Measurements from ENCODE around the gene C18orf63. TPM values are rescaled to one million over a fixed set of nuclear protein-coding genes. Genes with fewer than 3 reads are reported as not detected.

The C18orf63 gene
- total RNA-seq, 2 experiments from 2014 or later: not detected

GRCh38 chr18:74360852-74361655 lies 45.4 kb downstream of the C18orf63 start:
- POLR2A ChIA-PET: no interaction called here

GRCh38 chr18:74367905-74368304 lies 52.3 kb downstream of the C18orf63 start:
- H3K27me3 Mint-ChIP-seq (ENCODE audit: low read depth): peaks cover 20% of the 10 kb centered on the region
- peak; percentile 14 for DNase-seq

More at GRCh38 chr18:74360852-74361655, 45.4 kb downstream of the C18orf63 start:
- no peak overlapping the region for H3K4me3 Mint-ChIP-seq
- DNase-seq (no peak), ATAC-seq (no peak)
- no peak overlapping the region for H3K27ac Mint-ChIP-seq
- peaks cover 12% of the 10 kb centered on the region for H3K27me3 Mint-ChIP-seq (ENCODE audit: low read depth)
- H3K36me3 Mint-ChIP-seq (ENCODE audit: low read depth): no peaks in the 10 kb centered on the region
- H3K4me1 Mint-ChIP-seq (ENCODE audit: low read depth): peaks cover 12% of the 10 kb centered on the region
- H3K9me3 Mint-ChIP-seq (ENCODE audit: insufficient read depth): no peaks in the 10 kb centered on the region
- CTCF ChIA-PET: interaction anchor here (1.5 kb wide), 1 partner anchor 132 kb away, joined by 4 read pairs; no protein-coding TSS in a partner anchor

GRCh38 chr18:74368901-74369705 lies 53.5 kb downstream of the C18orf63 start:
- no peak for ATAC-seq
- ChIA-PET CTCF (interaction anchor here (1.0 to 3.6 kb wide), 4 partner anchors 9 to 126 kb away, joined by 4 to 18 read pairs (median 6); partner anchors contain the start of gene CNDP2), POLR2A (interaction anchor here (2.0 kb wide), 1 partner anchor 10 kb away, joined by 7 read pairs; no protein-coding TSS in a partner anchor)
- Mint-ChIP-seq H3K27ac (no peak overlapping the region), H3K9me3 (ENCODE audit: insufficient read depth) (no peaks in the 10 kb centered on the region), H3K27me3 (ENCODE audit: low read depth) (peaks cover 10% of the 10 kb centered on the region), H3K36me3 (ENCODE audit: low read depth) (peaks cover 5% of the 10 kb centered on the region), H3K4me3 (no peak overlapping the region), H3K4me1 (ENCODE audit: low read depth) (peaks cover 45% of the 10 kb centered on the region)
- DNase-seq: peak; percentile 24

More at GRCh38 chr18:74367905-74368304, 52.3 kb downstream of the C18orf63 start:
- POLR2A ChIA-PET: no interaction called here
- H3K27ac Mint-ChIP-seq: no peak overlapping the region
- peaks cover 5% of the 10 kb centered on the region for H3K36me3 Mint-ChIP-seq (ENCODE audit: low read depth)
- CTCF ChIA-PET: no interaction called here
- H3K4me1 Mint-ChIP-seq (ENCODE audit: low read depth): peaks cover 36% of the 10 kb centered on the region
- no peak overlapping the region for H3K4me3 Mint-ChIP-seq
- ATAC-seq: no peak
- H3K9me3 Mint-ChIP-seq (ENCODE audit: insufficient read depth): no peaks in the 10 kb centered on the region

GRCh38 chr18:74370115-74370514 lies 54.5 kb downstream of the C18orf63 start:
- Mint-ChIP-seq H3K4me3 (no peak overlapping the region), H3K27ac (no peak overlapping the region), H3K36me3 (ENCODE audit: low read depth) (peaks cover 5% of the 10 kb centered on the region), H3K4me1 (ENCODE audit: low read depth) (peaks cover 54% of the 10 kb centered on the region), H3K27me3 (ENCODE audit: low read depth) (peaks cover 10% of the 10 kb centered on the region), H3K9me3 (ENCODE audit: insufficient read depth) (no peaks in the 10 kb centered on the region)
- DNase-seq: peak; percentile 21
- POLR2A ChIA-PET: interaction anchor here (2.0 kb wide), 1 partner anchor 9 kb away, joined by 7 read pairs; no protein-coding TSS in a partner anchor
- CTCF ChIA-PET: interaction anchor here (1.4 to 3.6 kb wide), 4 partner anchors 16 to 125 kb away, joined by 4 to 18 read pairs (median 12); partner anchors contain the start of gene CNDP2
- ATAC-seq: no peak

GRCh38 chr18:74373428-74373827 lies 57.8 kb downstream of the C18orf63 start:
- no peaks in the 10 kb centered on the region for H3K9me3 Mint-ChIP-seq (ENCODE audit: insufficient read depth)
- POLR2A ChIA-PET: interaction anchor here (1.2 to 2.8 kb wide), 3 partner anchors 17 to 125 kb away, joined by 3 to 10 read pairs (median 4); partner anchors contain the start of gene CNDP2
- DNase-seq (peak; percentile 80), ATAC-seq (peak; percentile 92)
- peaks cover 81% of the 10 kb centered on the region for H3K4me1 Mint-ChIP-seq (ENCODE audit: low read depth)
- peaks cover 5% of the 10 kb centered on the region for H3K36me3 Mint-ChIP-seq (ENCODE audit: low read depth)
- H3K27ac Mint-ChIP-seq: peak overlapping the region; percentile 12
- H3K27me3 Mint-ChIP-seq (ENCODE audit: low read depth): peaks cover 10% of the 10 kb centered on the region
- no peak overlapping the region for H3K4me3 Mint-ChIP-seq
- CTCF ChIA-PET: interaction anchor here (1.3 to 6.9 kb wide), 3 partner anchors 20 to 176 kb away, joined by 3 to 58 read pairs (median 30); no protein-coding TSS in a partner anchor

GRCh38 chr18:74375999-74376398 lies 60.4 kb downstream of the C18orf63 start:
- peaks cover 8% of the 10 kb centered on the region for H3K36me3 Mint-ChIP-seq (ENCODE audit: low read depth)
- no peaks in the 10 kb centered on the region for H3K9me3 Mint-ChIP-seq (ENCODE audit: insufficient read depth)
- ChIA-PET CTCF (interaction anchor here (1.1 to 6.9 kb wide), 3 partner anchors 13 to 117 kb away, joined by 3 to 58 read pairs (median 30); no protein-coding TSS in a partner anchor), POLR2A (no interaction called here)
- H3K27ac Mint-ChIP-seq: no peak overlapping the region
- H3K27me3 Mint-ChIP-seq (ENCODE audit: low read depth): peaks cover 8% of the 10 kb centered on the region
- DNase-seq: no peak
- no peak overlapping the region for H3K4me3 Mint-ChIP-seq
- no peak for ATAC-seq
- H3K4me1 Mint-ChIP-seq (ENCODE audit: low read depth): peaks cover 78% of the 10 kb centered on the region

GRCh38 chr18:74376523-74376922 lies 60.9 kb downstream of the C18orf63 start:
- H3K27ac Mint-ChIP-seq: no peak overlapping the region

GRCh38 chr18:74377776-74378175 lies 62.1 kb downstream of the C18orf63 start:
- Mint-ChIP-seq H3K9me3 (ENCODE audit: insufficient read depth) (no peaks in the 10 kb centered on the region), H3K27ac (peak overlapping the region; percentile 89), H3K36me3 (ENCODE audit: low read depth) (peaks cover 3% of the 10 kb centered on the region), H3K4me1 (ENCODE audit: low read depth) (peaks cover 64% of the 10 kb centered on the region), H3K4me3 (peak overlapping the region; percentile 54), H3K27me3 (ENCODE audit: low read depth) (no peaks in the 10 kb centered on the region)
- DNase-seq (peak; percentile 16), ATAC-seq (no peak)
- ChIA-PET CTCF (interaction anchor here (0.7 to 6.9 kb wide), 15 partner anchors 9 to 220 kb away, joined by 3 to 58 read pairs (median 4); no protein-coding TSS in a partner anchor), POLR2A (interaction anchor here (0.9 to 1.7 kb wide), 3 partner anchors 11 to 219 kb away, joined by 3 to 8 read pairs (median 5); partner anchors contain the start of genes CNDP2 and ZNF407)

More at GRCh38 chr18:74376523-74376922, 60.9 kb downstream of the C18orf63 start:
- ChIA-PET POLR2A (no interaction called here), CTCF (interaction anchor here (6.9 kb wide), 1 partner anchor 23 kb away, joined by 58 read pairs; no protein-coding TSS in a partner anchor)
- Mint-ChIP-seq H3K27me3 (ENCODE audit: low read depth) (peaks cover 5% of the 10 kb centered on the region), H3K9me3 (ENCODE audit: insufficient read depth) (no peaks in the 10 kb centered on the region), H3K4me3 (no peak overlapping the region), H3K4me1 (ENCODE audit: low read depth) (peaks cover 73% of the 10 kb centered on the region), H3K36me3 (ENCODE audit: low read depth) (peaks cover 8% of the 10 kb centered on the region)
- DNase-seq: no peak
- no peak for ATAC-seq

GRCh38 chr18:74378179-74378682 lies 62.6 kb downstream of the C18orf63 start:
- Mint-ChIP-seq H3K27me3 (ENCODE audit: low read depth) (no peaks in the 10 kb centered on the region), H3K4me1 (ENCODE audit: low read depth) (peaks cover 61% of the 10 kb centered on the region), H3K36me3 (ENCODE audit: low read depth) (peaks cover 3% of the 10 kb centered on the region), H3K27ac (peak overlapping the region; percentile 89), H3K9me3 (ENCODE audit: insufficient read depth) (no peaks in the 10 kb centered on the region), H3K4me3 (peak overlapping the region; percentile 54)
- ChIA-PET CTCF (interaction anchor here (0.7 to 6.9 kb wide), 17 partner anchors 9 to 220 kb away, joined by 3 to 58 read pairs (median 4); no protein-coding TSS in a partner anchor), POLR2A (interaction anchor here (0.9 to 1.7 kb wide), 4 partner anchors 9 to 219 kb away, joined by 3 to 8 read pairs (median 6); partner anchors contain the start of genes CNDP2 and ZNF407)
- peak; percentile 51 for ATAC-seq
- peak; percentile 69 for DNase-seq

- Mint-ChIP-seq H3K27ac (no peak overlapping the region), H3K27me3 (ENCODE audit: low read depth) (no peaks in the 10 kb centered on the region), H3K9me3 (ENCODE audit: insufficient read depth) (no peaks in the 10 kb centered on the region), H3K4me3 (no peak overlapping the region), H3K36me3 (ENCODE audit: low read depth) (peaks cover 3% of the 10 kb centered on the region), H3K4me1 (ENCODE audit: low read depth) (peaks cover 38% of the 10 kb centered on the region)
- ChIA-PET POLR2A (no interaction called here), CTCF (no interaction called here)
- no peak for ATAC-seq
- DNase-seq: peak; percentile 12
Measured at GRCh38 chr18:74380916-74381315, 65.3 kb downstream of the C18orf63 start.

All from activated CD8-positive, alpha-beta T cell treated with anti-CD3 and anti-CD28 coated beads, Interleukin-2, amount 10 ng/mL, durations not matched to agents 7 days and 5 days (primary cell).